NCI-H748 treated with DMSO at 0.1 percent for 48 hours (cell line): ENCODE results near the gene CLSTN2.

Experiments used
- DNase-seq: peaks from one replicate; lab custom pipeline; 2025; lab: John Stamatoyannopoulos, UW

The CLSTN2 gene

DNA sequence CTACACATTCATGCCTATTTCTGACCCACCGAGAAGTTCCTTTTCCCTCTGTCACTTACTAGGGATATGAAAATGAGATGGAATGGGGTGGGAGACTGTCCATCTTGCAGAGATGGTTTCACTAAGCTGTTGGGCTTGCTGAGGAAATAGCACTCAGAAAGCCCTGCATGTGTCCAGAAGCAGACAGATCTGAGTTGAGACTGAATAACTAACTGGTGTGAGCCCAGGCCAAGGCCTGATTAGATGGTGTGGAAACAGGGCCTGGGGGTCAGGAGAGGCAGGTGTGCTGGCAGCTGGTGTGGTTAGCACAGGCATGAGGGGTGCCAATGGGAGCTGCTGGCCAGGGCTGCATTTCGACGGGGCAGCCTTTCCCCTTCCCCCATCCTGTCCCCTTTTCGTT lies 72.1 kb downstream of the CLSTN2 start:
- no peak for DNase-seq

DNA sequence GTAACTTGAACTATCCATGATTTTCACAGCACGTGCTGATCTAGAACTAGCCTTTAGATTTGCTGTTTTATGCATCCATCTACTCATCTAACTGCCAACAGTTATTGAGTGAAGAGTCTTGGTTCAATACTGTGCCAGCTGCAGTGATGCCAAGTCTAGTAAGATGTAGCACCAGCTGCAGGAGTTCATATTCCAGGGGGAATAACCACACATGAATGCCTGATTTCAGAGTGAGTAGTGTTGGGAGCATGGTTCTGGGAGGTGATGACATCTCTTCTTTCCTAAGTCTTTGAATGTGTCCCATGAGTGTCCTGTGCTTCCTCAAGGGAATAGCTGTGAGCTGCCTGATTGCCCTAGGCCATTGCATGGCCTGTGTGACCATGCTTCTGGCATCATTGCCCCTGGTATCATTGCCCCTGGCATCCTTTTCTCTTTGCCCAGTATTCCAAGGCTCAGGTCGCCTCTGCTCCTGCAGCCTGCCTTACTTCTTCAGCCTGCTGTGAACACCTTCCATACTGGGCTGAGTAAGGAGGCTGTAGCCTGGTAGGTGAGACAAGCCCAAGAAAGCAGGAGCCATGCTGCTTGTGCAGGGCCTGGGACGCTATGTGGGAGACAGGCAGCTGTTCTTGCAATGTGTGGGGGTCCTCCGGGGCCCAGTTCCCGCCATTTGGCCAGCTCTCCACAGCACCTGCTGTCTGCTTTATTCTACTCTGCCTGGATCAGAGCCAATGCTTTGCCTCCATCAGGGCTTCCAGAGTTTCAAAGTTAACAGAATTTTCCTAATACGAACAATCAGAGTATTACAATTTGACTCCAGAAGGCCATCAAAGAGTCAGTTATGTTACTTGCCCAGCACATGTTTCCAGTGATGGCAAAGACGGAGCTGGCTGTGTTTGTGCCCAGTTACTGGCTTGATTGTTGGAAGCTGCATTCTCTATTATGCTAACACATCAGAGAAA lies 73.2 kb downstream of the CLSTN2 start:
- DNase-seq: no peak

- no peak for DNase-seq
These were observed 75.4 kb downstream of the CLSTN2 start for GRCh38 chr3:140010391-140010790.

DNA sequence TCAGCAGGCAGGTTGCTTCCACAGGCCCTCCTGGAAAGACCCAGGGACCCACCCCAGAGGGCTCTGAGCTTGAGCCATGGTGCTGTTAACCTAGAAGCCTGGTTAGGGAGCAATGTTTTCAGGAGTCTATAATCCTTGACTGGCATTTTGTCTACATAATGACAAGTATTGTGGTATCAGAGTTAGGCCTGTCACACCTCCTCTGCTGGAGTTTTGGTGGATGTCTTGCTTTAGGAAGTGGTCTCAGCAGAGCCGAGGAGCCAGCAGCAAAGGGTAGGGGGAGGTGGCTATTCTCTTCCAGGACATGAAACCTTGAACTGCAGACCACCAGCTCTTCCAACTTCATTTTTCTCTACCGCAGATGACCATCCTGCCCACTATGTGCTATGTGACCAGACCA lies 76.1 kb downstream of the CLSTN2 start:
- no peak for DNase-seq

DNA sequence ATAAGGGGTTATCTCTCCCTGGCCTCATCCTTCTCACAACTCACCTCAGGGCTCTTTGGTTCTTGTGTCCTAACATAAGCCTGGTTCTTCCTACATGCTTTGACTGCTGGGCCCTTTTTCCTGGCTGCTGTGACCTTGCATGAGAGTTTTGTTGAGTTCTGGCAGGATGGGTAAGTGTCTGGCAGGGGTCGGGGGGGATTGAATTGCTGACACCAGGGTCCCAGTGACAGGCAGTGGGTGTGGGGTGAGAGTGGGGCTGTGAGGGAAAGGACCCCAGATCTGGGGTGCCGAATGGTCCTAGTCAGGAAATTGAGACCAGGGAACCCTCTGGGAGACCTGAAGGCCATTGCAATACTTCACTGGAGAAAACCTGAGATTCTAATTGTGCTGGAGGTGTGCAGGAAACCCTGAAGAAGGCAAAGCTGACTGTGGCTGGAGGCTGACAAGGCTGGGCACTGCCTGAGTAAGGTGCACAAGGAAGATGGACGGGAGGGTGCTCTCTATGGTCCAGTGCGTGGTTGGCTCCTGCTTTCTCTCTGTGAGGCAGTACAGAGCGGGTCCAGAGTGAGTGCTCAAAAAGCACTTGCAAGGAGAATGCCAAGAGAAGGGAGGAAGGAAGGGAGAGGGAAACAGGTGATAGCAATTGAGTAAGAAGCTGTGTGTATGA lies 76.8 kb downstream of the CLSTN2 start:
- DNase-seq: no peak

DNA sequence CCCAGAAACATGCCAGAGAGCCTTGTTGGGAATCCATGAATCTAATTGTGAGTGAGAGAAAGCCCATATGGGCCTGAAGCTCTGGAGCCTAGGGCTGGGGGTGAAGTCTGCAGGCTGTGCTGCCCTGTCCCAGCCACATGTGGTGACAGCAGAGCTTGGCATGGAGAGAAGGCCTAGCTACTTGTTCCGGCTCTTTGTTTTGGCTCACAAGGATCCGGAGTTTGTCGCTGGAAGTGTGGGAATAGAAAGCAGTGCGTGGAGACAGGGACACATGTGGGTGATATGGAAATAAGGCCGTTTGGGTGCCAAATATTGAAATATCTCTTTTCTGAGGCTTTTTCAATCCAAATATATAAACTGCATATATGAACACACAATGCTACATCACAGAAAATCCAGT lies 78.2 kb downstream of the CLSTN2 start:
- no peak for DNase-seq

DNA sequence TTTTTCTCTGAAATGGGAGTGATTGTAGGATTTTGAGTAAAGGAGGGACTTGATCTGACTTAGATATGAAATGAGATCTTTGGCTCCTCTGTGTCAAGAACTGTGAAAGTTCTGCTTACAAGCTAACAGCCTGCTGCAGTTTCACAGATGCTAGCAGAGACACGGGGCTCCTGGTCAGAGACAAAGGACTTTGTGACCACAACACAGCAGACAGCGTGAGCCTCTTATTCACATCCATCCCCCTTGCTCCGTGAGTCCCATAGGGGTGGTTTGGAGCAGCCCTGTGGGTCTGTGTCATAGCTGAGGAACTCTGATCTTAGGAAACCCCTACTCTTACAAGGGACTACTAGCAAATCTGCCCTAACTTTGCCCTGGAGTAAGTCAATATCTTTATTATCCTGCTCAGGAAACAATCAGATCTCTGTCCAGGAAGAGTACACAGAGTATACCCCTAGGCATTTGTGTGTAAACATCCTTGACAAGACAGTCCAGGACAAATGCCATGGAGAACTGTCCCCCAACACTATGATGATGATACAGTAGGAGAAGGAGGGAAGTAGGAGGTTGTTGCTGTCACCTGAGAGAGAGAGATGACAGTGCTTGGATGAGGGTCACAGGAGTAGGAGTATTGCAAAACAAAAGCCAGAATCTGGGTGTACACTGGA lies 80.0 kb downstream of the CLSTN2 start:
- DNase-seq: no peak

GRCh38 chr3:140015741-140016140 lies 80.8 kb downstream of the CLSTN2 start:
- no peak for DNase-seq

- no peak for DNase-seq
These were observed 83.6 kb downstream of the CLSTN2 start for GRCh38 chr3:140018556-140018955.

- no peak for DNase-seq
These were observed 85.0 kb downstream of the CLSTN2 start for GRCh38 chr3:140019946-140020345.

GRCh38 chr3:140020541-140020940 lies 85.6 kb downstream of the CLSTN2 start:
- no peak for DNase-seq

DNA sequence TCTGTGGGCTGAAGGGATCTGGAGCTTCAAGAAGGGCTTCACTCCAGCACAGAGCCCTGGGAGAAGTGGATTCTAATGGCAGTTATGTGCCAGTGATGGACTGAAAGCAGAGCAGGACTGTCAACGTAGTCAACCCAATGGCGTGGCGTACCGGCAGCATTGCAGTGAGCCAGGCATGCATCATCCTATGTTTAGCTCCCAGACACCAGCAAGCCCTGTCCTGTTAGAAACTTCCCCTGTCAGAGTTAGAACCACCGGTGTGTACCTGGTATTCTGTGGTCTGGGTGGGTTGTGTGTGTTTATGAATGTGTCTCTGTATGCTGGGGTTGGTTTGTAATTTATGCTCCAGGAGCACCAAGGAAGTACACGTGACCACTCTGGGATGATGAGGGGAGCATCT lies 86.3 kb downstream of the CLSTN2 start:
- DNase-seq: no peak

DNA sequence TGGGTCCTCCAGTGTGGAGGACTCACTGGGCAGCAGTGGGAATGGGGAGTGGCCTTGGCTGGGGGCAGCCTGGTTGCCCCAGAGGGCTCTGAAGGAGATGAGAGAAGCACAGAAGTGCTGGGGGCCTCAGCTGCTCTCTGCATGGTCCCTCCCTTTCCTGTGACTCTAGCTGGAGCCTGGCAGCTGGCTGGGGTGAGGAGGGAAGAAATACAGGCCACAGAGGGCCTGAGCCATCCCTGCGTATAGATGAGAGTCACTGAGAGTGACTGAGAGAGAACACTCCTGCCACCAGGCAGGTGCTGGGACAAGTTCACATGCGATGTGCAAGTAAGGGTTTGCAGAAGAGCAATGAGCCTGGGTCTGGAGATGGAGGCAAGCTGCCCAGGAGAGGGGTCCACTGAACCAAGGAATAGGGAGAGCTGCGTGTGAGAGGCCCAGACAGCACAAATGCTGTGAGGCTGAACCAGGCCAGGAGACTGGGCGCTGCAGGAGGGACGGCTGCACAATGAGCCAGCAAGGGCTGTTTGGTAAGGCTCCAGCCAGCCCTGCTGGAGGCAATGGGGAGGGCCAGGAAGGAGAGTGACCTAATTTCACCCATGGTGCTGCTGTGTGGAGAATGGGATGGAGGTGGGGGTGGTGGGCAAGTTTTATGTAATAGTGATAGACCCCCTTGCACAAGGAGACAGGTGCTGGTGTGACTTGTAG lies 87.2 kb downstream of the CLSTN2 start:
- DNase-seq: no peak

DNA sequence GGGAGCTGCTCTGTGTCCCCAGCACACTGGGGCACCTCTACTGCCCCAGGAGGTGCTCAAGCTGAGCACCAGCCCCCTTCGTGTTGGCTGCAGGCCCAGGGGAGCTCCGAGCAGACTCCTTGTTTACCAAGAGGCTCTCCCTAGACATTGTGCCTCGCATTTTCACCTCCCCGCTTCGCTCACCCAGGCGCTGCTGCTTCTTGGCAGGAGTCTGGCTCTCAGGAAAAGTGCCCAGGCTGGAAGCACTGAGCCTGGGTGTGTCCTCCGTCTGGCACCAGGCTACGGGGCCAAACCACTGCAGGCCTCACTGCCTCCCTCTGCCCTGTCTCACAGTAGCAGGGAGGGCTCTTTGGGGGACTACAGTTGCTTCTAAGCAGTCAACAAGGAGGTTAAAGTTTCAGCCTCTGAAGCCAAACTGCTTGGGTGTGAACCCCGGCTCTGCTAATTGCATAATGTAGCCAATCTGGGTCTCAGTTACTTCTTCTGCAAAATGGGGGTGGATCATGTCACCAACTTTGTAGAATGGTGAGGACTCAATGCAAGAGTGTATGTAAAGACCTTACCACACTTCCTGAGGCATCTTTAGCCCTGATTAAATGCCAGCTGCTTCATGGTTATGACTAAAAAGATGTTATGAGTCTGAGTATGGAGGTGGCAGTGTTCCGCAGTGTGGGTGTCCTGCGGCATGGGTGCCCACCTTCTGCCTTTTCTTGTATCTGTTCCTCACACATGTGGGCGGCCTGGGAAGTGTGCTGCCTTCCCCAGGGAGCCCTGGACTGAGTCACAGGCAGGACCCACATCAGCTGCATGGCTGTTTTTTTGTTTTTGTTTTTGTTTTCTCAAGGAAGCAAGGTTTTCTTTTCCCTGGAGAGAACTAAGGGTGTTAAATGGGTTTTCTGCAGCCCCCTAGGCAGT lies 88.9 kb downstream of the CLSTN2 start:
- DNase-seq: no peak

- no peak for DNase-seq
These were observed 96.2 kb downstream of the CLSTN2 start for GRCh38 chr3:140031170-140031569.

DNA sequence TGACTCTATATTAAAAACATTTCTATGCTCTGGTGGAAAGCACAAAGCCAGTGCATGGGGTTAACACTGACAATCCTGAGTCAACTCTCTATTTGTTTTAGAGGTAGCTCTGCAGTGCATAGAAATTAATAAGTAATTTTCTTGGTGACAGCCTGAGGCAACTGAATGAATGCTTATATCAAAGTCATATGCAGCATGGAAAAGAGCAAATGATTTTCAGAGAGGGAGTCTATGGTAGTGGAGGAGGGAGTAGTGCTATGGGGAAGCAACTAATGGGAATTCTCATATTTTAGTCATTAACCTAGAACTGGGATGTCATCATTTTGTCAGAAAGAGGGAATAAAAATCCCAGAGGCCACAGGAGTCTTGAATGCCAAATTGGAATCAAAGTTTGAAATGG lies 99.1 kb downstream of the CLSTN2 start:
- no peak for DNase-seq

DNA sequence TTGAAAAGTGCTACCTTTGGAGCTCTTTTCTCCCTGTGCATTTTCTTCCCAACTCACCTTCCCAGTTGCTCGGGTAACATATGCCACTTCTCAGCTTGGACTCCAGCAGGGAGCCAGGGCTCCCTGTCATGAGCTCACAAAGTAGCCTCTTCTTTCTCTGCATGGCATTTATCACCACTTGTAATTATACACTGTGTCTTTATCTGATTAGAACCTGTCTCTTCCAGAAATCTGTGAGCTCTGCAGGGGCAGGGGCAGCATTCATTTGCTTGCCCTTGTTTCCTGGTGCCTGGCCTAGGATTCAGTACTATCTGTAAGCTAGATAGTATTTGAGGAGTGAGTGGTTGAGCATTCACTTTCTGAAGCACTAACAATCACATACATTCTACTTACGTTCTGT lies 100.9 kb downstream of the CLSTN2 start:
- DNase-seq: no peak

DNA sequence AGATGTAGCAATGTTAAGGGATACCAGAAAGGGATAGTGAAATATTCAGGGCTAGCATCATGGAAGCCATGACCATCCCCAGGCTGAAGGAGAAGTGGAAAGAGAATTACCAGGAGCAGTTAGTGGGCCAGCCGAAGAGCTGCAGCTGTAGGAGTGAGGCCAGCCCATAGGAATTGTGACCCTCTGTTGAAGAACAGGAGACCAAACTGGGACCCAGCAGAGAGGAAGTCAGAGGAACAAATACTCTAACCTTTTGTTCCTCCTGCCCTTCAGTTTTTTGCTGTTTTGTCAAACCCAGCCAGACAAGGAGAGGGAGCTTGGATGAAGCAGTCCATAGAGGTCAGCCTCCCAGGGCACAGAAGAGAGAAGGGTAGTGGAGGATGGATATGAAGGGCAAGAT lies 115.4 kb downstream of the CLSTN2 start:
- DNase-seq: no peak

DNA sequence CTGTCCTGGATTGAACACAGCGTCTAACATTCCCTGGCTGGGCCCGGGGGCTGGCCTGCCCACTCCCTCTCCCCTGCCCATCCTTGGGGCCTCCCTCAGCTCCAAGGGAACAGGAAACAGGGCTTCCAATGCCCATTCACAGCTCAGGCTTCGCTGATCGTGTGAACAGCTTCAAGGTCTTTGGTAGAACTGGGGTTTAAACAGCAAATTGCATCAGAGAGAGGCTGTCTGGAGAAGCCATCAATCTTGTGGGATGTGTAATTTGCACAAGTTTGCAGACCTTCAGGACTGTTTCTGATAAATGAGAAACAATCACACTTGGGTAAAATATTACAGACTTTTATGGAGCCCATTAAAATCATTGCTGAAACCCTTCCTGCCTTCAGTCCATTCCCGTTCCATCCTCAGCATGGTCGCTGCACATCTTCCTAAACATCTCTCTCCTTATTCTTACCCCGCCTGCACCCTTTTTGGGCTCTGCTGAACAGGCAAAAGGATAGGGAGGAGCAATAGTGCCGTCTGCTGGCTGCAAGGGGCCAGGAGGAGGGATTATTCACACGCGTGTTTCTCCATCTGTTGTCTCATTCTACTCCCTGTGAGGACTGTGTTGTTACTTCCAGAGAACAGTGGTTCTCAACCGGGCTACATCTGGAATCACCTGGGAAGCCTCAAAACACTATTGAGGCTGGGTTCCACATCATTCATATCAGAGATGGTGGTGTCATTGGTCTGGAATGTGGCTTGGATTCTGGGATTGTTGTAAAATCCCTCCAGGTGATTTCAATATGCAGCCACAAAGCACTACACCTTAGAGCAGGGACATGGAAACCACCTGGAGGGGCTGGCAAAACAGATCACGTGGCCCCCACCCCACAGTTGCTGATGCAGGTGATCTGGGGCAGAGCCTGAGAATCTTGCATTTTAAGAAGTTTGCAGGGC lies 116.3 kb downstream of the CLSTN2 start:
- DNase-seq: no peak
